GM12864 (cell line): ENCODE results near the gene KIF5A.

ENCODE experiments used
- DNase-seq: peaks from one replicate; pipeline ENCODE4 v3.0.0-alpha.2; 2011; ENCODE audit warnings: low read depth
- H3K4me3 ChIP-seq: 2 replicates; pipeline ENCODE4 v1.5.1; 2011; ENCODE audit warnings: mild to moderate bottlenecking, low read depth, low read length, control low read depth
- CTCF ChIP-seq: IDR thresholded peaks from 2 replicates; pipeline ENCODE4 v1.5.1; 2011; ENCODE audit warnings: low read depth, mild to moderate bottlenecking, moderate library complexity, low read length, control low read depth, inconsistent platforms; ENCODE audit errors: missing control alignments

KIF5A gene

GRCh38 chr12:57548013-57548315 lies 1.9 kb upstream of the KIF5A start:
- no peak overlapping the region for H3K4me3 ChIP-seq
- no peak for TF ChIP-seq CTCF
- no peak for DNase-seq

- DNase-seq: no peak
- no peak overlapping the region for H3K4me3 ChIP-seq
- no peak for TF ChIP-seq CTCF
Observed at GRCh38 chr12:57548488-57548887, 1.4 kb upstream of the KIF5A start.

- peak overlapping the region; percentile 29 for H3K4me3 ChIP-seq
- DNase-seq: no peak
- no peak for TF ChIP-seq CTCF
Observed at GRCh38 chr12:57549203-57549908, 488 bp upstream of the KIF5A start.

- no peak for DNase-seq
- TF ChIP-seq CTCF: no peak
- H3K4me3 ChIP-seq: no peak overlapping the region
Observed at GRCh38 chr12:57550641-57551549, 1.1 kb downstream of the KIF5A start.

- no peak for TF ChIP-seq CTCF
- H3K4me3 ChIP-seq: no peak overlapping the region
- no peak for DNase-seq
Observed at GRCh38 chr12:57551637-57552305, 1.9 kb downstream of the KIF5A start.

- H3K4me3 ChIP-seq: no peak overlapping the region
- TF ChIP-seq CTCF: no peak
- no peak for DNase-seq
Observed at GRCh38 chr12:57552306-57552651, 2.4 kb downstream of the KIF5A start.
